HG03439 (cell line): ENCODE results near the gene NTSR1.

Experiments used
- ATAC-seq: cut with Tn5 transposase; IDR thresholded peaks from one replicate; pipeline ENCODE4 v1.9.1; 2021; ENCODE audit warnings: mild to moderate bottlenecking, moderate library complexity; ENCODE audit not compliant: unreplicated experiment

NTSR1 gene

GRCh38 chr20:62692801-62693523, 15.7 kb upstream of the NTSR1 start:
- no peak for ATAC-seq

- ATAC-seq, result no peak
Measured at GRCh38 chr20:62693524-62693922, 15.1 kb upstream of the NTSR1 start.

DNA sequence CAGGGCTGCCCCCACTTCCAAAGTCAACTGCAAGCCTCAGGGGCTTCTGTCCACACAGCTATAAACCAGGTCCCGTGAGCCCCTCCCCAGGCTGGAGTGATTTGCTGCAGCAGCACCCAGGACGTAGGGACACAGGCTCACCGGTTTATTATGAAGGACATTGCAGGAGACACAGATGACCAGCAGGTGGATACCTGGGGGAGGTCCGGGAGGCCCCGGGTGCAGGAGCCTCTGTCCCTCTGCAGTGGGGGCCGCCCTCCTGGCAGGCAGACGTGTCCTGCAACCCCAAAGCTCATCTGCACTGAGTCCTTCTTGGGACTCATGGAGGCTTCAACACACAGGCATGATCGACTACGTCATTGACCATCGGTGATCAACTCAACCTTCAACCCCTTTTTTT, 14.5 kb upstream of the NTSR1 start:
- ATAC-seq, result no peak

GRCh38 chr20:62694868-62695267, 13.8 kb upstream of the NTSR1 start:
- no peak for ATAC-seq

- no peak for ATAC-seq
Measured at GRCh38 chr20:62695448-62696414, 12.9 kb upstream of the NTSR1 start.

- no peak for ATAC-seq
Measured at GRCh38 chr20:62696434-62696957, 12.1 kb upstream of the NTSR1 start.

DNA sequence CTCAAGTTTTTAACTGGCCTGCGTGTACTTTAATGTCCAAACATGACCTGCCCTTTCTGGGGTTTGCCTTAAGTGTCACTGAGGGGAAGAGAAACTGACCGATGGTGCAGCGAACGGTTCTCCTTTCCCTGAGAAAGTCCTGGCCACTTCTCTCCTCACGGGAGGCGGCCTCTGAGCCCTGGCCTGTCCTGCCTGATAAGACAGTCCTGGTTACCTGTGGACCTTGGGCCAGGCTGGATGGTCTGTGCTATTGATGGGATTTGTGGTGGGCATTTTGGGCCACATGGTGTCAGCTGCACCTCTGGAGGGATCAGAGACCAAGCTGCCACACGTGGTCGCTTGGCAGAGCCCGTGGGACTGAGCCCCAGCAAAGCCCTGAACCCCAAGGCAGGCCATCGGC, 11.6 kb upstream of the NTSR1 start:
- no peak for ATAC-seq

DNA sequence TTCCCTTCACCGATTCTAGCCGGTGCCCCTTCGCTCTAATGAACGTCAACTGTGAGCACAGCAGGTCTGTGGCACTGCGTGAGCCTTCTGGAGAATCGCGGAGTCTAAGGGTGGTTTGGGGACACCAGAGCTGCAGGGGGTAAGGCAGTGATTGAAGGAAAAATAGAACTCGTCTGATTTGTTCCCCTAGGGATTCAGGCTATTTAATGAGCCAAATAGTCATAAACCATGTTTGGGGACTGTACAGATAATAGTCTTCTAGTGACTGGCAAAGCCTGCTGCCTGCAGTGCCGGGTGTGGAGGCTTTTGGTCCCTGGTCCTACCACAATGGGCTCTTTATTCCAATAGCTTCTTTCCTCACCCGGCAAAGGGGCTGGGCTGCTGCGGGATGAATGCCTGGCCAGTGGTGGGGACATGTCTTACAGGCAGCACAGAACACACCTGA, 11.1 kb upstream of the NTSR1 start:
- no peak for ATAC-seq

GRCh38 chr20:62698231-62698630, 10.4 kb upstream of the NTSR1 start:
- no peak for ATAC-seq

DNA sequence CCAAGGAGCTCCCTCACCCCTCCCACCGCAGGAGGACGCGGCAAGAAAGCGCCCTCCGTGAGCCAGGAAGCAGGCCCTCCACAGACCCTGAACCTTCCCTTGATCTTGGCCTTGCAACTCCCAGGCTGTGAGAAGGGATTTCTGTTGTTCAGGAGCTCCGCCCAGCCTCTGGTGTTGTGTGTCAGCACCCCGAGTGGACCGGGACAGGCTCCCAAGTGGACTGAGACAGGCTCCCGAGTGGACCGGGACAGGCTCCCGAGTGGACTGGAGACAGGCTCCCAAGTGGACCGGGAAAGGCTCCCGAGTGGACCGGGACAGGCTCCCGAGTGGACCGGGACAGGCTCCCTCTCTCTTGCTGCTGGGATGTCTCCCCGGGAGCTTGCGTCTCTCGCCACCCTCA, 9.3 kb upstream of the NTSR1 start:
- no peak for ATAC-seq

DNA sequence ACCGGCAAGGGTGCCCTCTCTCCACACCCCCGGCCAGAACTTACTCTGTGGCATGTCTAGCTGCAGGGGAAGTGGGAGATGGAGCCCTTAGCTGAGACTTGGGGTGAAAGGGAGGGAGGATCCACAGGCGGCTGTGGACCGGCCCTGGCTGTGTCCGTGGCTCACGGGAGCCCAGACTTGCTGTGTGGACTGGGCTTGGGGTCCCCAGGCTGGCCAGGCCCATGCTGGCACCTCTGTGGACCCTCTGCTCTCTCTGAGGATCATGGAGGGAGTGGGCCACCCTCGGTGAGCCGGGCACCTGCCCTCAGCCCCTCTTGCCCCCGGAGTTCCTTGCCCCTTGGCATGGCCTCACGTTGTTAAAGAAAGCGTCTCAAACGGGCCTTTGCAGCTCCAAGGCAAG, 8.9 kb upstream of the NTSR1 start:
- no peak for ATAC-seq

GRCh38 chr20:62700261-62700930, 8.2 kb upstream of the NTSR1 start:
- ATAC-seq, result no peak

- no peak for ATAC-seq
Measured at GRCh38 chr20:62701161-62702012, 7.2 kb upstream of the NTSR1 start.

DNA sequence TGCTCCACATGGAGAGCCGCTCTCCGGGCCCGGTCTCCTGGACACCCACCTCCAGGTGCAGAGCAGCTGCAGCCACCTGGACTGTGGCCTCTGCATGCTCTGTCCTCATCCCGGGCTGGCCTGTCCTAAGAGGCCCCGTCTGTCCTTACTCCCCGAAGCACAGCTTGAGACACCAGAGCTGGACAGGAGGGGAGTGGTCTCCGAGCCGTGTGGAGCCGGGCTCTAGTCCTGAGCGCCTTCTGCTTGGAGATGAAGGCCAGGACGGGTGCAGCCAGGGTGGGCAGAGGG, 6.7 kb upstream of the NTSR1 start:
- ATAC-seq, result no peak

GRCh38 chr20:62702895-62703852, 5.5 kb upstream of the NTSR1 start:
- ATAC-seq, result no peak

DNA sequence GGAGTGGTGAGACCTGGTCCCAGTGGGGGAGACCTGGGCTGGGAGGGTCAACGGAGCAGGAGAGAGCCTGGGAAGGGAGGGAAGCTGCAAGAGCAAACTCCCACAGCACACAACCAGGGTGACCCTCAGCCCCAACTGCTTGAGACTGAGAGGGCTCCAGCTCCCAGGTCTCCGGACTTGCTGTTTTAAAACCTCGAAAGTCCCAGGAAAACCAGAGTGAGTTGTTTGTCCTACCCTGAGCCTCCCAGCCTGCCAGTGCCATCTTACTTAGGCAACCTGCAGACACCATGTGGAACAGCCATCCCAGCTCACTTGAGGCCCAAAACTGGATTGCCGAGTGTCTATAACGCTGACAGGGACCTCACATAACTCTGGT, 4.8 kb upstream of the NTSR1 start:
- no peak for ATAC-seq

DNA sequence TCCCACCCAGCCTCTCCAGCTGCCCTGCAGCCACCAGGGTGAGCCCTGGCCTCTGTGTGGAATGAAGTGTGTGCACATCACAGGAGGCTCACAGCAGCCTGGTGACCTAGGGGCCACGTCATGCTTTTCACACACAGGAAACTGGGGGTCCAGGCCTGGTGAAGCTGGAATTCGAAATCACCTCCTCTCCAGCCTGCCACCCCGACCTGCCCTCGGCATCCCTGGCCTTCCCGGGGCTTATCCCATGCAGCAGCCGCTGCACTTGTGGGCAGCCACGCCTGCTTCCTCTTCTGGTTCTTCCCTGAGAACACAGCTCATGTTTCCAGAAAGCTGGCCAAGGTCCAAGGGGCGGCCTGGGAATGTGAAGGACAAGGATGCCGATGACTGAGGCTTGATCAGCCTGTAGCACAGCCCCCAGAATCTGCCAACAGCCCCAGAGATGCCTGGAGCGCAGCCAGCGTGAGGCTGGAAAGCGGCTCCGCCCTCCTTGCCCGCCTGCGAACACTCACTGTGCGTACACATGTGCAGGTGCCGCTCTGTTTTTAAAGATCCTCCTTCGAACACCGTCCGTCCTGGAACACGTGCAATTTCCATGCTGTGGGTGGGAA, 4.2 kb upstream of the NTSR1 start:
- ATAC-seq, result no peak

- ATAC-seq, result no peak
Measured at GRCh38 chr20:62705627-62706026, 3.0 kb upstream of the NTSR1 start.

- ATAC-seq, result no peak
Measured at GRCh38 chr20:62706344-62706743, 2.3 kb upstream of the NTSR1 start.
